ENCODE data around the gene SCN8A.
"Not testable (repeated sequence)": the region's sequence is repeated elsewhere in the genome, so short reads cannot be mapped to it uniquely, and the experiment has no call there.

The SCN8A gene

GRCh38 chr12:51625370-51625769, 34.3 kb downstream of the SCN8A start:
- DNase-seq = no peak
- no peak for ATAC-seq

GRCh38 chr12:51626115-51626514, 35.1 kb downstream of the SCN8A start:
- no peak for ATAC-seq
- DNase-seq = no peak

GRCh38 chr12:51626629-51627028, 35.6 kb downstream of the SCN8A start:
- no peak for DNase-seq
- ATAC-seq = no peak

- ATAC-seq = no peak
Measured at GRCh38 chr12:51630256-51630880, 39.3 kb downstream of the SCN8A start.

GRCh38 chr12:51630986-51631385, 40.0 kb downstream of the SCN8A start:
- no peak for ATAC-seq

More at GRCh38 chr12:51630256-51630880, 39.3 kb downstream of the SCN8A start:
- DNase-seq = no peak

GRCh38 chr12:51631591-51631990, 40.6 kb downstream of the SCN8A start:
- DNase-seq (no peak), ATAC-seq (peak; percentile 40)

More at GRCh38 chr12:51630986-51631385, 40.0 kb downstream of the SCN8A start:
- DNase-seq = no peak

GRCh38 chr12:51632623-51633022, 41.6 kb downstream of the SCN8A start:
- DNase-seq = no peak

GRCh38 chr12:51635346-51635745, 44.3 kb downstream of the SCN8A start:
- DNase-seq (no peak), ATAC-seq (no peak)

More at GRCh38 chr12:51632623-51633022, 41.6 kb downstream of the SCN8A start:
- ATAC-seq = no peak

GRCh38 chr12:51636581-51636980, 45.5 kb downstream of the SCN8A start:
- ATAC-seq = no peak
- DNase-seq = no peak

GRCh38 chr12:51636986-51637385, 46.0 kb downstream of the SCN8A start:
- DNase-seq (no peak), ATAC-seq (no peak)

- no peak for DNase-seq
Measured at GRCh38 chr12:51639361-51639760, 48.3 kb downstream of the SCN8A start.

GRCh38 chr12:51642286-51642685, 51.3 kb downstream of the SCN8A start:
- ATAC-seq = no peak
- DNase-seq = no peak

More at GRCh38 chr12:51639361-51639760, 48.3 kb downstream of the SCN8A start:
- no peak for ATAC-seq

GRCh38 chr12:51643951-51644350, 52.9 kb downstream of the SCN8A start:
- no peak for ATAC-seq
- no peak for DNase-seq

- not testable (repeated sequence) for ATAC-seq, DNase-seq
Measured at GRCh38 chr12:51644691-51645090, 53.7 kb downstream of the SCN8A start.

GRCh38 chr12:51645961-51646360, 54.9 kb downstream of the SCN8A start:
- ATAC-seq = no peak
- no peak for DNase-seq

GRCh38 chr12:51647647-51648046, 56.6 kb downstream of the SCN8A start:
- ATAC-seq (no peak), DNase-seq (no peak)

GRCh38 chr12:51653431-51653830, 62.4 kb downstream of the SCN8A start:
- ATAC-seq (no peak), DNase-seq (no peak)

- ATAC-seq (no peak), DNase-seq (no peak)
Measured at GRCh38 chr12:51661199-51661598, 70.2 kb downstream of the SCN8A start.

- DNase-seq (no peak), ATAC-seq (no peak)
Measured at GRCh38 chr12:51661836-51662235, 70.8 kb downstream of the SCN8A start.

GRCh38 chr12:51662728-51663154, 71.7 kb downstream of the SCN8A start:
- DNase-seq (no peak), ATAC-seq (no peak)

GRCh38 chr12:51663390-51663789, 72.4 kb downstream of the SCN8A start:
- DNase-seq = no peak
- ATAC-seq = no peak

- ATAC-seq = no peak
- no peak for DNase-seq
Measured at GRCh38 chr12:51666696-51667095, 75.7 kb downstream of the SCN8A start.

GRCh38 chr12:51667269-51667668, 76.2 kb downstream of the SCN8A start:
- no peak for ATAC-seq
- no peak for DNase-seq

GRCh38 chr12:51669271-51669670, 78.2 kb downstream of the SCN8A start:
- DNase-seq (no peak), ATAC-seq (no peak)

All from stimulated activated naive CD8-positive, alpha-beta T cell treated with anti-CD3 and anti-CD28 coated beads, Interleukin-15, Interleukin-2, amounts not matched to agents 100 U/mL and 50 U/mL, for 24 hours (primary cell).